Measurements from ENCODE around the gene NMNAT2. TPM values are rescaled to one million over a fixed set of nuclear protein-coding genes. Genes with fewer than 3 reads are reported as not detected.

Gene NMNAT2
- total and polyA plus RNA-seq, 2 of the 8 experiments (the other 6 are each of a cell fraction or from before 2014, with no cell fraction given) = 6.5 to 20.9 TPM

- CTCF ChIA-PET (ENCODE audit: partially characterized antibody) = interaction anchor here (1.5 kb wide), 1 partner anchor 12 kb away, joined by 3 read pairs; no protein-coding TSS in a partner anchor
- H3K18ac ChIP-seq (ENCODE audit: extremely low read depth, low read length) = no peak overlapping the region
- 82% methylated on average over 3 of the region's 3 CpGs; no CpG with 5 or more reads in 1 of the 2 experiments for WGBS, 2 experiments (ENCODE audit: extremely low coverage in 1 of 2, insufficient coverage in 1 of 2, insufficient read length in 1 of 2, insufficient replicate concordance in 2 of 2, low coverage in 1 of 2, low lambda C conversion rate in 2 of 2, missing lambda C conversion rate in 1 of 2)
- H4K91ac ChIP-seq (replicated peaks; ENCODE audit: insufficient read length, low read length) = no peak overlapping the region
- no peak overlapping the region for H4K5ac ChIP-seq (ENCODE audit: insufficient read length, low read depth, low read length)
- H2BK20ac ChIP-seq (ENCODE audit: low read length) = no peak overlapping the region
- no peak overlapping the region for H3K4me2 ChIP-seq (ENCODE audit: insufficient read depth in 1 of 2, low read depth in 2 of 2, low read length in 2 of 2)
- no peak overlapping the region for H2BK15ac ChIP-seq (ENCODE audit: low read length)
- H3K27ac ChIP-seq (ENCODE audit: low read depth, low read length) = no peak overlapping the region
- peaks cover 10 to 20% (median 15%) of the 10 kb centered on the region in 4 experiments; a peak in 5 of 7 replicates for H3K4me1 ChIP-seq (replicated peaks in 1 of 4; ENCODE audit: control insufficient read depth in 3 of 4, insufficient read depth in 4 of 4, low read length in 3 of 4)
- H3K14ac ChIP-seq (ENCODE audit: insufficient read length) = no peak overlapping the region
- no peak overlapping the region for H3K9ac ChIP-seq (replicated peaks in 1 of 4; ENCODE audit: extremely low read depth in 1 of 4, low read depth in 3 of 4, low read length in 3 of 4)
- H3K36me3 ChIP-seq (ENCODE audit: control insufficient read depth in 2 of 4, insufficient read depth in 4 of 4, low read length in 3 of 4) = no peaks in the 10 kb centered on the region
- no peak overlapping the region for H2AK5ac ChIP-seq (ENCODE audit: low read depth, low read length)
- H3K27me3 ChIP-seq (replicated peaks in 1 of 4; ENCODE audit: control insufficient read depth in 3 of 4, extremely low read depth in 1 of 4, insufficient read depth in 3 of 4, low read length in 3 of 4) = no peaks in the 10 kb centered on the region
- H4K20me1 ChIP-seq (replicated peaks in 1 of 2; ENCODE audit: control insufficient read depth in 1 of 2, insufficient read depth in 2 of 2, low read length in 2 of 2) = no peaks in the 10 kb centered on the region
- no peak overlapping the region for H3K56ac ChIP-seq (replicated peaks; ENCODE audit: insufficient read length, low read depth, low read length)
- H3K79me2 ChIP-seq (ENCODE audit: control insufficient read depth in 1 of 2, insufficient read depth in 2 of 2, low read length in 2 of 2) = no peaks in the 10 kb centered on the region
- H3K4ac ChIP-seq (replicated peaks; ENCODE audit: insufficient read length, low read depth, low read length) = no peak overlapping the region
- no peak overlapping the region for H2BK12ac ChIP-seq (ENCODE audit: low read depth, low read length)
- H2BK5ac ChIP-seq (ENCODE audit: low read depth, low read length) = no peak overlapping the region
- DNase-seq (ENCODE audit: low read depth in 1 of 2, low spot score in 2 of 2) = no peak
- no peak overlapping the region for H2BK120ac ChIP-seq (replicated peaks; ENCODE audit: low read depth, low read length)
- no peaks in the 10 kb centered on the region for H3K23me2 ChIP-seq (ENCODE audit: low read depth, low read length)
- no peak overlapping the region for H3K4me3 ChIP-seq (ENCODE audit: extremely low read depth in 1 of 4, insufficient read depth in 2 of 4, low read depth in 3 of 4, low read length in 4 of 4)
- no peak overlapping the region for H3K23ac ChIP-seq (ENCODE audit: insufficient read length)
- no peak overlapping the region for H4K8ac ChIP-seq (ENCODE audit: extremely low read depth, insufficient read depth, low read length)
- no peaks in the 10 kb centered on the region for H3K79me1 ChIP-seq (ENCODE audit: low read depth, low read length)
- H2AFZ ChIP-seq (ENCODE audit: low read length) = no peak overlapping the region
- POLR2A ChIA-PET (ENCODE audit: partially characterized antibody) = no interaction called here
- H3K9me3 ChIP-seq (ENCODE audit: insufficient read depth in 2 of 2, low read depth in 1 of 2, low read length in 1 of 2) = no peaks in the 10 kb centered on the region
- no peak for FAIRE-seq
- no peak for TF ChIP-seq POU5F1 (IDR thresholded peaks at IDR 0.05; ENCODE audit: low read depth, low read length)
- TF ChIP-seq CBX8 (IDR thresholded peaks at IDR 0.05; ENCODE audit: borderline replicate concordance, low read depth, low read length) = no peak
- TF ChIP-seq CHD2 (IDR thresholded peaks at IDR 0.05; ENCODE audit: low read length) = no peak
- TF ChIP-seq ZNF274 (IDR thresholded peaks at IDR 0.05; ENCODE audit: borderline replicate concordance, extremely low read depth, low read length) = no peak
- no peak for TF ChIP-seq RAD21 (IDR thresholded peaks at IDR 0.05 in 1 of 2, conservative IDR thresholded peaks at IDR 0.05 in 1 of 2; ENCODE audit: low read depth in 2 of 2, low read length in 2 of 2)
- no peak for TF ChIP-seq SP2 (IDR thresholded peaks at IDR 0.05; ENCODE audit: low read length)
- TF ChIP-seq TCF12 (IDR thresholded peaks at IDR 0.05; ENCODE audit: low read depth, low read length) = no peak
- TF ChIP-seq HDAC6 (IDR thresholded peaks at IDR 0.05; ENCODE audit: low read depth, low read length) = no peak
- no peak for TF ChIP-seq USF2 (IDR thresholded peaks at IDR 0.05; ENCODE audit: low read length)
Measured at GRCh38 chr1:183275322-183275721, 142.9 kb downstream of the NMNAT2 start.
